Vagina (tissue), 2 donors: Measurements from ENCODE around the gene MTHFD1L.

Experiments
- POLR2A ChIP-seq, 2 donors: fragments of 450-650 bp; IDR thresholded peaks; one replicate each; pipeline ENCODE4 v1.6.1; 2017; ENCODE audit warnings: antibody characterized with exemption in 2 of 2, mild to moderate bottlenecking in 2 of 2, moderate library complexity in 2 of 2
- POLR2AphosphoS5 ChIP-seq, 2 donors: sonication (generic); formaldehyde crosslinking; IDR thresholded peaks; one replicate each; pipeline ENCODE4 v1.9.0; 2017; ENCODE audit warnings: antibody characterized with exemption in 2 of 2, mild to moderate bottlenecking in 2 of 2, low read depth in 1 of 2; ENCODE audit not compliant: insufficient read depth in 1 of 2
- TF ChIP-seq, protein P1 (sequence below), 3 experiments: fragments of 450-650 bp in 2 of 3; fragments of 200-600 bp in 1 of 3; sonication (generic) in 1 of 3; IDR thresholded peaks; one replicate each; pipeline ENCODE4 v1.5.1; 2017 to 2019; ENCODE audit warnings: antibody characterized with exemption in 3 of 3, mild to moderate bottlenecking in 2 of 3, moderate library complexity in 2 of 3

DNA sequence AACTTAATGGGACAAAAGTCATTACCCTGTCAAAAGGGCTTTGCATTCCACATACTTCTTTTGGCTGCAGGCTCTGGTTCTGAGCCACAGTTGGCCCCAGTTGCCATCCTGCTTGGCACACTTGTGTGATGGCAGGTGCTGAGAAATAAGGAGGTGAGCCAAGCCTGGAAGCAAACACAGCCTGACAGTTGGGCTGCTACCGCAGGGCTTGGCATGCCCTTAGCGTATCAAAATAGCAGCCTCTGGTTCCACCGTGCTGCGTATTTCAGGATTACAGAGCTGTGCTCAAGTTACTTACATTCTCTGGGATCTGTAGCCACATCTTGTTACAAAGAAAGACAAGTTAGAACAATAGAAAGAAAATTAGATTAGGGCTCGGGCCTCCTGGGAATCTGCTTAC, 11.1 kb downstream of the MTHFD1L start:
- TF ChIP-seq, protein P1, sequence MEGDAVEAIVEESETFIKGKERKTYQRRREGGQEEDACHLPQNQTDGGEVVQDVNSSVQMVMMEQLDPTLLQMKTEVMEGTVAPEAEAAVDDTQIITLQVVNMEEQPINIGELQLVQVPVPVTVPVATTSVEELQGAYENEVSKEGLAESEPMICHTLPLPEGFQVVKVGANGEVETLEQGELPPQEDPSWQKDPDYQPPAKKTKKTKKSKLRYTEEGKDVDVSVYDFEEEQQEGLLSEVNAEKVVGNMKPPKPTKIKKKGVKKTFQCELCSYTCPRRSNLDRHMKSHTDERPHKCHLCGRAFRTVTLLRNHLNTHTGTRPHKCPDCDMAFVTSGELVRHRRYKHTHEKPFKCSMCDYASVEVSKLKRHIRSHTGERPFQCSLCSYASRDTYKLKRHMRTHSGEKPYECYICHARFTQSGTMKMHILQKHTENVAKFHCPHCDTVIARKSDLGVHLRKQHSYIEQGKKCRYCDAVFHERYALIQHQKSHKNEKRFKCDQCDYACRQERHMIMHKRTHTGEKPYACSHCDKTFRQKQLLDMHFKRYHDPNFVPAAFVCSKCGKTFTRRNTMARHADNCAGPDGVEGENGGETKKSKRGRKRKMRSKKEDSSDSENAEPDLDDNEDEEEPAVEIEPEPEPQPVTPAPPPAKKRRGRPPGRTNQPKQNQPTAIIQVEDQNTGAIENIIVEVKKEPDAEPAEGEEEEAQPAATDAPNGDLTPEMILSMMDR (IDR thresholded peaks at IDR 0.05) = no peak
- no peak for TF ChIP-seq POLR2AphosphoS5 (IDR thresholded peaks at IDR 0.05; ENCODE audit: insufficient read depth in 1 of 2, low read depth in 1 of 2)
- no peak for TF ChIP-seq POLR2A (IDR thresholded peaks at IDR 0.05)
